Lower leg skin (tissue), 3 donors: ENCODE measurements around the gene CD207.

Experiments
- CTCF ChIP-seq, 3 donors: fragments of 450-650 bp; IDR thresholded peaks; one replicate each; pipeline ENCODE4 v1.5.1; 2016; ENCODE audit warnings: antibody characterized with exemption in 3 of 3, mild to moderate bottlenecking in 3 of 3, moderate library complexity in 2 of 3
- POLR2A ChIP-seq, 2 donors: fragments of 450-650 bp; IDR thresholded peaks; one replicate each; pipeline ENCODE4 v1.6.1; 2016 to 2017; ENCODE audit warnings: antibody characterized with exemption in 2 of 2, mild to moderate bottlenecking in 1 of 2, moderate library complexity in 1 of 2

DNA sequence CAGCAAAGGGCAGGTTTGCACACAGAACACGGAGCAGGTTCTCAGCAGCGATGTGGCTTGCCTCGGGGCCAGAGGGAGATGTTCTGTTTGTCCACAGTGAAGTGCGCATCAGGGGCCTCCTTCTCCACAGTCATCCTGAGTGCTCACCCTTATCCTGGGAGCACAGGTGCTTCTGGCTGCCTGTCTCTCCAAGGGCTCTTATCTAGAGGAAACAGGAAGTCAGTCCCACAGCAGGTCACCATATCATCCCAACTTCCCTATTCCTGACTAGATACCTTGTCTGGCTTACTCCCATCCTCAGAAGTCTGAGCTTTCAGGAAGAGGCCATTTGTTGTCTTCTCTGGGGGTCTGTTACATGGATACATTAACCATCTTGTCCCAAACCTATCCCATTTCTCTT, at the start of gene CD207:
- no peak for TF ChIP-seq CTCF (IDR thresholded peaks at IDR 0.05)
- TF ChIP-seq POLR2A (IDR thresholded peaks at IDR 0.05), result no peak
